A673 (cell line): ENCODE data around the gene ISL2.

Experiments
- EZH2 ChIP-seq: fragments of 200-600 bp; sonication (generic); IDR thresholded peaks from 2 replicates; pipeline ENCODE4 v1.6.1; 2017; ENCODE audit warnings: borderline replicate concordance, low read depth, mild to moderate bottlenecking, mixed read lengths, antibody characterized with exemption, low read length; ENCODE audit not compliant: poor library complexity, severe bottlenecking
- TF ChIP-seq, protein P1 (sequence below): fragments of 300-800, 200-600 bp; sonication (generic); conservative IDR thresholded peaks from 2 replicates; pipeline ENCODE4 v1.5.1; 2017; ENCODE audit warnings: low read depth, mild to moderate bottlenecking, antibody characterized with exemption, low read length, moderate library complexity, mixed read lengths

DNA sequence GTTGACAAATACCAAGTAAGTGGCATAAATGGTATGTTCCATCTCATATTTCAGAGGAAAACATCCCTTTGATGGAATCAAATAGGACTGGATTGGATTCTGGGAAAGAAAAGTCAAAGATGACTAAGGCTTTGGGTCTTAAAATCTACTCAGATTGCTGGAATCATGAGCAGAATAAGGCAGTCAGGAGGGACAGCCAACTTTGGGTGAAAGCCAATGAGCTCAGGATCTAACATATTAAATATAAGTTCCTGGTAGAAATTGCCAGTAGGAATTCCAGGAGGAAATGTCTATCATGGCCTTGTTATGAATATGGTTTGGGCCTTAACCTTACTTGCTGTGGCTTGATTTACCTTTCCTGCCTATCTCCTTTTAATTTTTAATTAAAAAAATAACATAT, 55.3 kb downstream of the ISL2 start:
- TF ChIP-seq, protein P1, sequence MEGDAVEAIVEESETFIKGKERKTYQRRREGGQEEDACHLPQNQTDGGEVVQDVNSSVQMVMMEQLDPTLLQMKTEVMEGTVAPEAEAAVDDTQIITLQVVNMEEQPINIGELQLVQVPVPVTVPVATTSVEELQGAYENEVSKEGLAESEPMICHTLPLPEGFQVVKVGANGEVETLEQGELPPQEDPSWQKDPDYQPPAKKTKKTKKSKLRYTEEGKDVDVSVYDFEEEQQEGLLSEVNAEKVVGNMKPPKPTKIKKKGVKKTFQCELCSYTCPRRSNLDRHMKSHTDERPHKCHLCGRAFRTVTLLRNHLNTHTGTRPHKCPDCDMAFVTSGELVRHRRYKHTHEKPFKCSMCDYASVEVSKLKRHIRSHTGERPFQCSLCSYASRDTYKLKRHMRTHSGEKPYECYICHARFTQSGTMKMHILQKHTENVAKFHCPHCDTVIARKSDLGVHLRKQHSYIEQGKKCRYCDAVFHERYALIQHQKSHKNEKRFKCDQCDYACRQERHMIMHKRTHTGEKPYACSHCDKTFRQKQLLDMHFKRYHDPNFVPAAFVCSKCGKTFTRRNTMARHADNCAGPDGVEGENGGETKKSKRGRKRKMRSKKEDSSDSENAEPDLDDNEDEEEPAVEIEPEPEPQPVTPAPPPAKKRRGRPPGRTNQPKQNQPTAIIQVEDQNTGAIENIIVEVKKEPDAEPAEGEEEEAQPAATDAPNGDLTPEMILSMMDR, result no peak
- no peak for TF ChIP-seq EZH2
